GM18498 (cell line): ENCODE results near the gene ZNF230.
A peak's percentile ranks its signal among the peaks of the same experiment; 100 is the strongest.

ENCODE experiments used
- ATAC-seq: cut with Tn5 transposase; IDR thresholded peaks from one replicate; pipeline ENCODE4 v1.9.1; 2021; ENCODE audit warnings: mild to moderate bottlenecking, moderate library complexity; ENCODE audit not compliant: unreplicated experiment

ZNF230 gene

GRCh38 chr19:44002566-44003460 is at the start of gene ZNF230:
ZNF230 (plus strand) TSS chr19:44002957; CDS start chr19:44007079, 4,122 bp downstream.
- peak; percentile 90 for ATAC-seq

GRCh38 chr19:43956827-43957226 is 45.9 kb upstream of the ZNF230 start:
- no peak for ATAC-seq

DNA sequence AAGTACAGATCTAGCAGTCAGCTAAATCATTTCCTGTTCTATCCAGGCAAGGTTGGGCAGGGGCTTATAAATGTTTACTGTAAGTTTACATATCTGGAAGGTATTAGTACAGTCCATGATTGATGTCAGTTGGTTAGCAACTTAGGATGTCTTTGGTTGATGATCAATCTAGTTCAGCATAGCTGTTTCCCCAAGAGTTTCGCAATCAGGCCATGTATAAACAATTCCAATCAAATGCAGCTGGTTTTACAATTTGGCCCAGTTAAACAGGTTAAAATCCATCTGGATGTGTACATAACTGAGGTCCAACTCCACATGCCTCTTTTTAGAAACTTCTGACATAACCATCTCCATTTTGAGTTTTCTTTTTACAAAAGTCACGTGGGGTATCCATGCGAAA is 44.9 kb upstream of the ZNF230 start:
- no peak for ATAC-seq

GRCh38 chr19:43960411-43960810 is 42.3 kb upstream of the ZNF230 start:
- ATAC-seq = no peak

DNA sequence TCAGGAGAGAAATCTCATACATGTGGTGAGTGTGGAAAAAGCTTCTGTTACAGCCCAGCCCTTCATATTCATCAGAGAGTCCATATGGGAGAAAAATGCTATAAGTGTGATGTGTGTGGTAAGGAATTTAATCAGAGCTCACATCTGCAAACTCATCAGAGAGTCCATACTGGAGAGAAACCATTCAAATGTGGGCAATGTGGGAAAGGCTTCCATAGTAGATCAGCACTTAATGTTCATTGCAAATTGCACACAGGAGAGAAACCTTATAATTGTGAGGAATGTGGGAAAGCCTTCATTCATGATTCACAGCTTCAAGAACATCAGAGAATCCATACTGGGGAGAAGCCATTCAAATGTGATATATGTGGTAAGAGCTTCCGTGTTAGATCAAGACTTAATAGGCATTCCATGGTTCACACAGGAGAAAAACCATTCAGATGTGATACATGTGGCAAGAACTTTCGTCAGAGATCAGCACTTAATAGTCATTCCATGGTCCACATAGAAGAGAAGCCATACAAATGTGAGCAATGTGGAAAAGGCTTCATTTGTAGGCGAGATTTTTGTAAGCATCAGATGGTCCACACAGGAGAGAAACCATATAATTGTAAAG is 36.6 kb upstream of the ZNF230 start:
- no peak for ATAC-seq

- no peak for ATAC-seq
Measured at GRCh38 chr19:43976732-43977131, 26.0 kb upstream of the ZNF230 start.

- ATAC-seq = peak; percentile 27
Measured at GRCh38 chr19:43983544-43983911, 19.2 kb upstream of the ZNF230 start.

DNA sequence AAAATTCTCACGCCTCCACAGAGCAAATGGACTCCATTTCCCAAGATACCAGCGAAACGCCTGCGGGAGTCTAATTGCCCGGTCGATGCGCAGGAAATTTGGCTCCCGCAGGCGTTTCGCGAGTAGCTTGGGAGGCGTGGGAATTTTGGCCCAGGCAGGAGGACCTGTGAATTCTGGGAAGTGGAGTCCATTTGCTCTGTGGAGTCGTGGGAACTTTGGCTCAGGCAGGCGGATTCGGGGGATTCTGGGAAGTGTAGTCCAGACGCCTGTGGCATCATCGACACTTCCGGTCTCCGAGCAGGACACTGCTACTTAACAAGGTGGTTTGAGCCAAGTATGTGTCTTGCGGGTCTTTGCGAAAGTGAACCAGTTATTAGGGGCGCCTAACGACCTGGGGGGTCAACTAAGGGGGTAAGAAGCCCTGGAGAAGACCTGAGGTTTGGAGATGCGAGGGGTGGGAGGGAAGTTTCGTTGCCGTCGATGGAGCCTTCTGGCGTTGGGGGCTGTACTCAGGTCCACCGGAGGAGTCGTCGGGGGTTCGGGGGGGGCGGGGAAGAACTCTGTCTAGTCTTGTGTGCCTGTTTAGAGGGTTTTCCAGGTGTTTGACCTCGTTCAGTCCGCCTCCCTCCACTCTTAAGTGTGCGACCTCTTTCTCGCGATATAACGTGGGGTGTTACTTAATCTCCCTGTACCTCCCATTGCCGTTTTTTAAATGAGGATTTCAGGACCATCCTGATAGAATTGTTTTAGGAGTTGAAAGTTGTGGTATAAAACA is 18.7 kb upstream of the ZNF230 start, which contains the start of gene ZNF155:
ZNF155 (plus strand) TSS at position 277 of the 775 bp plus-strand sequence. CDS start 4,356 bp downstream, outside the sequence.
- peak; percentile 90 for ATAC-seq

GRCh38 chr19:43984687-43985000 is 18.1 kb upstream of the ZNF230 start:
- ATAC-seq = peak; percentile 15

DNA sequence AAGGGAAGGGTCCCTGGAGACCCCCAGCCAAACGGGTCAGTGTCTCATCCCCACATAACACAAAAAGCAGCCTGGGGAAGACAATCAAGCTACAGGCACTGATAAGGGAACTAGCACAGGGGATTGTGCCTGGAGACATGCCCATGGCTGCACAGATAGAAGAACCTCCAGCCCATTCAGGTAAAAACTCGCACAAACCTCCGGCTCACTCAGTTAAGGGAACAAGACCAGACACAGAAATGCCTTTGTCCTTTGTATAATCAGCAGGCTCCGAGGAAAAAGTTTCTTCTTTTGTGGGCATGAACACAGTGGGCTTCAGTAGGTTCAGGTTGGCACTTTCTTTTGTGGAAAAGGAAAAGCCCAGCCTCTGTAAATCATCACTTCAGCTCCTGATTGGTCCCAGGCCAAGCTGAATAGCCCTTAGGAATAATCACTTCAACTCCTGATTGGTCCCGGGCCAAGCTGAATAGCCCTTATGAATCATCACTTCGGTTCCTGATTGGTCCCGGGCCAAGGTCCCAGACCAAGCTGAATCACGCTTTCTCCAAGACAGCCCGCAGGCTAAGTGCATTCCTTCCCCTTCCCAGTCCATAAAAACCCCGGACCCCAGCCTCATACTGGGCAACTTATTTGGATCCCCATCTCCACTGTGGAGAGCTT is 5.0 kb upstream of the ZNF230 start:
- no peak for ATAC-seq

GRCh38 chr19:44002212-44002565 is 568 bp upstream of the ZNF230 start:
- ATAC-seq = no peak

DNA sequence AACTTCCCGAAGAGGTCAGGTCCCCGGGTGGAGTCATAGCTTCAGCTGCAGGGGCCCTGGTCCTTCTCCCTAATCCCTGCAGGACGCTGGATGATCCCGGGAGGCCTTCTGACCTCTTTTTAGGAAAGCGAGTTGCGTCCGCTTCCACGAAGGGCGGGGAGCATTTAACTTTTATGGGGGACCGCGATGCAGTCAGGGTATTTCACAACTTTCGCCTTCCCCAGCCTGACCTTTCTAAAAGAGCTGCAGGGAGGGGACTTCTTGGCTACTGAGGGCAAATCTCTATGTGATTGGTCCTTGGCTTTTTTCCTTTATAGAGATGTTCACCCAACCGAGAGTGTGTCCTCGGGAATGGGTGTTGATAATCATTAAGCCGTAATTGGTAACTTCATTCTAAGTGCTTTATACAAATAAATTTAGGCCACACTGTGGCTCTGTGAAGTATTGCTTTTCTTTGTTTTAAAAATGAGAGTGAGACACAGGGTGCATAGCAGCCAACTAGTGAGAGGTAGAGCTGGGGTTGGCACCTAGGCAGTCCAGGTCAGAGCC is 778 bp downstream of the ZNF230 start:
- ATAC-seq = peak; percentile 31

DNA sequence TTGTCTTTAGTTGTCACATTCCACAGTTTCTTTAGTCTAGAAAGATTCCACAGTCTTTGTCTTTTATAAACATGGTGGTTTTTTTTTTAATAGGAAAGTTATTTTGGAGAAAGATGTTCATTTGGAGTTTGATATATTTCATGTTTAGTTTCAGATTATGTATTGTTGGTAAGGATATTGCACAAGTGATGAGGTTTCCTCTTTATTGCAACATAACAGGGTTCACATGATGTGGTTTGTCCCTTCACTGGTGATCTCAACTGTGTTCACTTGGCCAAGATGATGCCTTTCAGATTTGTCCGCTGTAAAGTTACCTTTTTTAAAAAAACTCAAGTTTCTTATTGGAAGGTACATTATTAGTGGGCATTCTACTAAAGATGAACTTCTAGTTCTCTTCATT is 3.2 kb downstream of the ZNF230 start:
- ATAC-seq = no peak

DNA sequence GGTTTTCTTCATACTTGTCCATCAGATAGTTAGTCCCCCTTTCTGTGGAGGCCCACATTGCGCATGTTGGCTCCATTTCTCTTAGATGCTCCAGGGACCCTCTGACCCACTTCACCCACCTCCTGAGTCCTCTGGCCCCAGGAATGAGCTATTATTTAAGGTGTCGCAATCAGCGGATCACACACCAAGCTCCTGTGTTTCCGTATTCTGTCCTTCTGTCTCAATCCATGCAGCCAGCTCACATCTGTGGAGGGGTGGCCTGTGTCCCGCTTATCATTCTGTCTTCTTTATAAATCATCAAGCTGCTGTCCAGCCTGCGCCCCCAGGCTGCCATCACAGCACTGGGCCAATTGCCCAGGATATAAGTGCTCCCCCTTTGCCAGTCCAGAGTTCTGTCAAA is 4.7 kb downstream of the ZNF230 start:
- no peak for ATAC-seq

- no peak for ATAC-seq
Measured at GRCh38 chr19:44010468-44010867, 7.7 kb downstream of the ZNF230 start.

DNA sequence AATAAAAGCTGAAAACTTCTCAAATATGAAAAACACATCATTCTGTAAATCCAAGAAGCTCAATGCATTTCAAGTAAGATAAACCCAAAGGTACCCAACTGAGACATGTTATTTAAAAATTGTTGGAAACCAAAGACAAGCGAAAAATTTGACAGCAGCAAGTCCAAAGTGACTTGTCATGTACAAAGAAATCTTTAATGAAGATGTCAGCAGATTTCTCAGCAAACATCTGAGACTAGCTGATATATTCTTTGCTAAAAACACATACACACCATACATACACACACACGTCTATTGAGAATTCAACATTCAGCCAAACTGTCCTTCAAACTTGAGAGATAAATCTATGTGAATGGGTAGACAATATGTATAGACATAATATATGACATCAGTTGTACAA is 16.7 kb downstream of the ZNF230 start:
- no peak for ATAC-seq

- ATAC-seq = no peak
Measured at GRCh38 chr19:44021221-44021620, 18.5 kb downstream of the ZNF230 start.

- no peak for ATAC-seq
Measured at GRCh38 chr19:44024900-44025216, 22.1 kb downstream of the ZNF230 start.

DNA sequence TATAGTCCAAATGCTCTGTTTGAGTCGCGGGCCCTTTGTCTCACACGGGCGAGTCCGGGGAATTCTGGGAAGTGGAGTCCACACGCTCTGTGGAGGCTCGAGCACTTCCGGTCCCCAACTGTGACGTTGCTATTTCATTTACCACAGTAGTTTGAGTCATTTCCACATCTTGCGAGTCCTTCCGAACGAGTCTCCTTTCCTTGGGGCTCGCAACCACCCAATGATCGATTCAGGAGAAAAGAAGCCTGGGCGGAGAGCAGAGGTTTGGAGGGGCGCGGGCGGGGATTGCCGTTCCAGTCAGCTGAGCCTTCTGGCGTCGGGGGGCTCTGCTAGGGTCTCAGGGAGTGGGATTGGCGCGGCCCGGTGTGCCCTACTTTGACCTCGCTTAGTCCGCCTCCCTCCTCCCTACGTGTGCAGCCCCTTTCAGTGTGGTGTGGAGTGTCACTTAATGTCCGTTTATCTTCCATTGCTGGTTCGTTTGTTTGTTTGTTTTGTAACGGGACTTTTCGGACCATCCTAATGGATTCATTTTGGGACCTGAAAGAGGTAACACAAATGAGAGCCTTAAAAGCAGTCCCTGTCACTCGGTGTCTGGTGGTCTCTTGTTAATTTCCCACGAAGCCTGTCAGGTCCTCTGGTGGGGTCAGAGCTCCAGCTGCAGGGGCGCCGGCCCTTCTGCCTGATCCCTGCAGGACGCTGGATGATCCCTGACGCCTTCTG is 22.6 kb downstream of the ZNF230 start, which contains the start of gene ZNF222:
ZNF222 (plus strand) TSS at position 163 of the 720 bp plus-strand sequence; CDS start at position 221, 58 bp downstream.
- peak; percentile 89 for ATAC-seq

DNA sequence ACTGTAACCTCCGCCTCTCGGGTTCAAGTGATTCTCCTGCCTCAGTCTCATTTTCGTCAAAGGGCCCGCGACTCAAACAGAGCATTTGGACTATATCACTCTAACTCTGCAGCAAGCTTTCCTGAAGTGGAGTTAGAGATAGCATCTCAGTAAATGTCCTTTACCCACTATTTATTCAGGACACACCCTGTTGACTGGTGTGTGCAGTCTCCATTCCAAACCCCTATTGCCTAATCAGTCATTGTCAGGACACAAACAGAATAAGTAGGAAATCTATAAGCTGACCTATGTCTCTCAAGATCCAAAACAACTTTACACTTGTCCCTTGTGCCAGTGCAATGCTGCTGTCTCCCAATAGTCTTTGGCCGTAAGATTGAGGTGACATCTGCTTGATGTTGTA is 23.9 kb downstream of the ZNF230 start:
- ATAC-seq = no peak
